ENCODE data around the gene TM9SF4.
"Not testable (repeated sequence)": the region's sequence is repeated elsewhere in the genome, so short reads cannot be mapped to it uniquely, and the experiment has no call there.

The TM9SF4 gene

GRCh38 chr20:32159766-32160221 lies 50.3 kb downstream of the TM9SF4 start:
- no peak for DNase-seq

DNA sequence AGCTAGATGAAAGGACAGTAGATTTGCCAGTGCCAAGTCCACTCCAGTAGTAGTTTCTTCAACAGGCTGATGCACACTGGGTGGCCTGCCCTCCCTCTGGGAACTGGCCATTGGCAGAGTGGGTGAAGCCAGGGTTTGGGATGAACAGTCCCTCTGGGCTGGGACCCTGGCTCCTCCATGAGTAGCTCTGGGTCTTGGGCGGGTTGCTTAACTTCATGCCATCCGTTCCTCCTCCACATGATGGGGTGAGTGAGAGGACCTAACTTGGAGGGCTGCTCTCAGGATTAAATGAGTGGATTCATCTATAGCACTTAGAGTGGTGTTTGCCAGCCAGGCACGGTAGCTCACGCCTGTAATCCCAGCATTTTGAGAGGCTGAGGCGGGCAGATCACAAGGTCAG lies 50.8 kb downstream of the TM9SF4 start:
- DNase-seq, result no peak

DNA sequence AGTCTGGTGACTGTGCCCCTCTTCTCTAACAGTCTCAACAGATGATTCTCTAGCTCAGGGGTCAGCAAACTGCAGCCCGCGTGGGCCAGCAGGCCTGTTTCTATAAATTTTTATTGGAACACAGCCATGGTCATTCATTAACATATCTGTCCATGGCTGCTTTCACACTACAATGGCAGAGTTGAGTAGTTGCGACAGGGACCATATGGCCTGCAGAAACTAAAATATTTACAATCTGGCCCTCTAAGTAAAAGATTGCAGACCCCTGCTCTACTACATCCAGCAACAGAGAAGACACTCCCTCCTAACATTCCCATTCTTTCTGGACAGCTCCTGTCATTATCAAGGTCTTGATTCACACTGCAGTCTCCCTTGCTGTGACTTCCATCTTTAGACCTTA lies 52.8 kb downstream of the TM9SF4 start:
- DNase-seq, result no peak

- no peak for DNase-seq
Observed at GRCh38 chr20:32163951-32164350, 54.4 kb downstream of the TM9SF4 start.

GRCh38 chr20:32164984-32165735 lies 55.6 kb downstream of the TM9SF4 start:
- no peak for DNase-seq

DNA sequence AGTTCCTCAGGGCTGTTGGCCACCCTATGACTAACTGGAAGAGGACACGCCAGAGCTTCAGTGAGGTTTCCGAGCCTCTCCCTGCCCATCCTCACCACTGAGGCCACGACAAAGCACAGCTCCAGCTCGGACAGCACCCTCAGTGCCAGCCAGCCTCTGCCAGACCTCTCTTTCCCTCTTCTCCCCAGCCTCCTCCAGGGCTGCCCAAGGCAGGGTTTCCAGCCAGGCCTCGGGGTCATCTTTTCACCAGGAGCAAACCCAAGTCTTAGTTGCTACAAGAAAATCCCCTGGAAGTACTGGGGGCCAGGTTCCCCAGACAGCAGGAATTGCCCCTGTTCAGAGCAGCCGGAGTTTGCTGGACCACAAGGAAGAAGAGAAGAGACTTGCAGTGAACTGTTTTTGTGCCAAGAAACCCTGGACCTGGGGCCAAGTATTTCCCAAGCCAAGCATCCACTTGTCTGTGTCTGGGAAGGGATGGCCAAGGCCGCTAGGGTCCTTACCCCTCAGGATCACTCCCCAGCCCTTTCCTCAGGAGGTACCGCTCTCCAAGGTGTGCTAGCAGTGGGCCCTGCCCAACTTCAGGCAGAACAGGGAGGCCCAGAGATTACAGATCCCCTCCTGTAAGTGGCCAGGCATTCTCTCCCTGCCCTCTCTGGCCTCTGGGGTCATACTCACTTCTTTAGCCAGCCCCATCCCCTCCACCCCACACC lies 56.5 kb downstream of the TM9SF4 start:
- DNase-seq, result no peak

- DNase-seq, result no peak
Observed at GRCh38 chr20:32167552-32167951, 58.0 kb downstream of the TM9SF4 start.

DNA sequence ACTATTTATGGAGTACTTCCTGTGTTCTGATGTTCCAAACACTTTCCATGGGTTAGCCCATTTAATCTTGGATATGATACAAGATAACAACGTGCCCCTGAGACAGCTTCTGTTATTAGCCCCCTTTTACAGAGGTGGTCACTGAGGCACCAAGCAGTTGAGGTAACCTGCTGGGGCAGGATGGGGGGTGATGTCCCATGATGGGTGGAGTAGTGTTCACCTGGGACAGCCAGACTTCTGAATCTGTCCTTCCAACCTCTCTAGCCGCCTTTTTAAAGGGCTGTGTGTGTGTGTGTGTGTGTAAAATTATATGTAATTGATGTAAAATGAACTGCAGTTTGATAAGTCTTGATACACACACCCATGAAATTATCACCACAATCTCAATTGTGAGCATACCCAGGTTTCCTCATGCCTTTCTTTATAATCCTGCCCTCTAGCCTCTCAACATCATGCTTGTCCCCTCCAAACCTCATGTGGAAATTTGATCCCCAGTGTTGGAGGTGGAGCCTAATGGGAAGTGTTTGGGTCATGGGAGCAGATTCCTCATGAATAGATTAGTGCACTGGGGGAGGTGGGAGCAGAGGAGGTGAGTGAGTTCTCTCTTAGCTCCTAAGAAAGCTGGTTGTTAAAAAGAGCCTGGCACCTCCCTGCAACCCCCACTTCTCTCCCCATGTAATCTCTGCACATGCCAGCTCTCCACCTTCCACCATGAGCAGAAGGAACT lies 58.8 kb downstream of the TM9SF4 start:
- no peak for DNase-seq

DNA sequence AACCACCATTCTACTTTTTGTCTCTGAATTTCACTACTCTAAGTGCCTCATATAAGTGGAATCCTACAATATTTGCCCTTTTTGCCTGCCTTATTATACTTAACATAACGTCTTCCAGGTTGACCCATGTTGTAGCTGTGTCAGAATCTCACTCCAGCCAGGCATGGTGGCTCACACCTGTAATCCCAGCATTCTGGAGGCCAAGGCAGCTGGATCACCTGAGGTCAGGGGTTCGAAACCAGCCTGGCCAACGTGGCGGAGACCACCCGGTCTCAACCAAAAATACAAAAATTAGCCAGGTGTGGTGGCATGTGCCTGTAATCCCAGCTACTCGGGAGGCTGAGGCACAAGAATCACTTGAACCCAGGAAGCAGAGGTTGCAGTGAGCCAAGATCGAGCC lies 68.2 kb downstream of the TM9SF4 start:
- DNase-seq, result not testable (repeated sequence)

GRCh38 chr20:32179515-32179914 lies 70.0 kb downstream of the TM9SF4 start:
- no peak for DNase-seq

- DNase-seq, result no peak
Observed at GRCh38 chr20:32179934-32180333, 70.4 kb downstream of the TM9SF4 start.

DNA sequence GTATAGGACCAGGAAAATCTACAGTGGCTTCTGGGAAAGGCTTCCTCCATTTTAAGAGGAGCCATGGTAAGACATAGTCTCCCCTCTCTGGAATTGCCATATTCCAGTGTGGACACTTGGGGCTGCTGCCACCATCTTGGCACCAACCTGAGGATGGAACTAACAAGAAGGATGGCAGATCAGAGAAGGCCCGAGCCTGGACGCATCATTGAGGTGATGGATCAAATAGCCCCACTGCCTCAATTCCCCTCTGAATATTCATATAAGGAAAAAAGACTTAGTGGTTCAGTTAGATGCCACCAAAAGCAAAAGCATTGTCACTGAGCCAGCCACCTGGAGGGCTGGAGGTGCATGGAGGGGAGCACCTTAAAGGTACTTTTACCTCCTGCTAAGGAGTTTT lies 72.1 kb downstream of the TM9SF4 start:
- DNase-seq, result no peak

DNA sequence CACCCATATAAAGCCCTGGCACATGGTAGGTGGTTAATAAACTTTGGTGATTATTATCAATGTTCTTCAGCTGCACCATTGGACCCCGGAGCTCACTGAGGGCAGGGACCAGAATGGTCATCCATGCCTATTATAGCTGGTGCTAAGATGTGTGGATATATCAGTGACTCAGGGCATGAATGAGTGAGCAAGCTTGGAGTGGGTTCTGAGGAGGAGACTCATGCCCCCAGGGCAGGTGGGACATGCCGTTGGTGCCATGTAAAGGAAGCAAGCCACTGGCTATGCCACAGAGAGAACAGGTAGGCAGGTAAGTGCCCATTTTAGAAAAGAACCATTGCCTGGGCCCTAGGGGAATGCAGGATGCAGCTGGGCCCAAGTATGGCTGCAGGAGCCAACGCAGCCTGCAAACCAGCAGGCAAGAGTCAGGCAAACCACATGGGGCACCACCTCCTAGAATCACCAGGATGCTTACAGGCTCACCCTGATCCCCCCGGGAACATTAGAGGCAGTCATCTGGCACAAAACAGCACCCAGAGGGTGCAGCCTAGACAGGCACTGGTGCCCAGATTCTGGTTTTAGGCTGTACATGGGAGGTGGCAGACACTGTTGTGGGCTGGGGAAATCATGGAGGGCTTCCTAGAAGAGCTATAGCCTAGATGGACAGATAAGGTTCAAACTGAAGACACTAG lies 74.6 kb downstream of the TM9SF4 start:
- DNase-seq, result no peak

DNA sequence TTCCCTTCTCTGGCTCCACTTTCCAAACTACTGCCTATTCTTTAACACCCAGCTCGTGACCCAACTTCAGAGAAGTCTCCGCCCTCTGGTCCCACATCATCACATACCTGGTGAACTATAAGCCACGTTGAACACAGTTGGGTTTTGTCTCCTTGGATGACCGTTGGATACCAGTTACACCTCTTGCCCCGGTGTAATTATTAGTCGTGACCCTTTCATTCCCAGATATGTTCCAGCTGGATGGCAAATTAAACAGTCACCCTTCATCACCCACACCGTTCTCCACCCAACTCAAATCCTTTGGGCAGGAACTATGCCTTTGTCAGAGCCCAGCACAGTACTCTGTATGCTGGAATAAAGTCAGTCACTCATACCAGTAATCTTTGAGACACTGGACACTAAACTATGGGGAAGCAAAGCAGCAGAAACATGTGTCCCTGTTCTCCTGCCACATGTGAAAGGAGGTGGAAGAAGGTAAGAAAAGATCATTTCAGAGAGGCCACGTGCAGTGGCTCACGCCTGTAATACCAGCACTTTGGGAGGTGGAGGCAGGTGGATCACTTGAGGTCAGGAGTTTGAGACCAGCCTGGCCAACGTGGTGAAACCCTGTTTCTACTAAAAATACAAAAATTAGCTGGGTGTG lies 75.6 kb downstream of the TM9SF4 start:
- DNase-seq, result no peak

- DNase-seq, result no peak
Observed at GRCh38 chr20:32186506-32186905, 77.0 kb downstream of the TM9SF4 start.

GRCh38 chr20:32188376-32189122 lies 79.0 kb downstream of the TM9SF4 start:
- no peak for DNase-seq

GRCh38 chr20:32189123-32189410 lies 79.6 kb downstream of the TM9SF4 start:
- DNase-seq, result no peak

DNA sequence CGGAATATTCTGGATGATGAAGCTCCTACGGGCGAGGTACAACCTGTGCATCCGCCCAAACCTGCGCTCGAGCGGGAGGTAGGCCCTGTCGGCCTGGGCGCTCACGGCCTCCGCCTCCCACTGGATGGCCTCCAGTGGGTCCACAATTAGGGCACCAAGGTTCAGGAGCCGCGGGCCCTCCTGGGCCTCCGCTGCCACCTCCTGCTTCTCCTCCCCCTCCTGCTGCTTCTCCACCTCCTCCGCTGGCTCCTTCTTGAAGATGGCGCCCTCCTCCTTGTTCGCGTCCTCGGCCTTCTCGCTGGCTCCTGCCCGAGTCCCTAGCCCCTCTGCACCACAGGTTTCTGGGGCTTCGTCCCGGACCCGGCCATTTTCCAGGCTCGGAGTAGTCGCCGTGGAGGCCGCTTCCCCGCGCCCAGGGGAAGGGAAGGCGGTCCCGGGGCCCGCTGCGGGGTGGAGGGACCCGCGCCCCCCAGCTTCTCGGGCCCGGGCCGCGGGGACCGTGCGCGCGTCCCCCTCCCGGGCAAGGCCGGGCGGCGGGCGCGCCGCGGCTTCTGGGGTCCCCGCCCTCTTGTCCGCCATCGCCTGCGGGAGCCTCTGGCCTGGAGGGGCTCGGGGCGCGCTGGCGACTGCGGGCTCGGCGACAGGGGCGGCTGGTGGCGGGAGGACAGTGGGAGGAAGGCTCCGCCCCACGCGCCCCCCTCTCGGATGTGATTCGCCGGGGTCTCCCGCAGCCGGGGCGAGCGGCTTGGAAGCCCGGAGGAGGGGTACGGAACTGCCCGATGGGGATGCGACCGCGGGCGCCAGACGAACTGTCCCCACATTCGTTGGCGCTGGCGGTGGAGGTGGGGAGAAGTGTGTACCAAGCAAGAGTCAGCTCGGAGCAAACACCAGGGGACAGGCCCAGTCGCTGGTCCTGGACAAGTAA lies 80.4 kb downstream of the TM9SF4 start:
- DNase-seq, result peak; percentile 68

DNA sequence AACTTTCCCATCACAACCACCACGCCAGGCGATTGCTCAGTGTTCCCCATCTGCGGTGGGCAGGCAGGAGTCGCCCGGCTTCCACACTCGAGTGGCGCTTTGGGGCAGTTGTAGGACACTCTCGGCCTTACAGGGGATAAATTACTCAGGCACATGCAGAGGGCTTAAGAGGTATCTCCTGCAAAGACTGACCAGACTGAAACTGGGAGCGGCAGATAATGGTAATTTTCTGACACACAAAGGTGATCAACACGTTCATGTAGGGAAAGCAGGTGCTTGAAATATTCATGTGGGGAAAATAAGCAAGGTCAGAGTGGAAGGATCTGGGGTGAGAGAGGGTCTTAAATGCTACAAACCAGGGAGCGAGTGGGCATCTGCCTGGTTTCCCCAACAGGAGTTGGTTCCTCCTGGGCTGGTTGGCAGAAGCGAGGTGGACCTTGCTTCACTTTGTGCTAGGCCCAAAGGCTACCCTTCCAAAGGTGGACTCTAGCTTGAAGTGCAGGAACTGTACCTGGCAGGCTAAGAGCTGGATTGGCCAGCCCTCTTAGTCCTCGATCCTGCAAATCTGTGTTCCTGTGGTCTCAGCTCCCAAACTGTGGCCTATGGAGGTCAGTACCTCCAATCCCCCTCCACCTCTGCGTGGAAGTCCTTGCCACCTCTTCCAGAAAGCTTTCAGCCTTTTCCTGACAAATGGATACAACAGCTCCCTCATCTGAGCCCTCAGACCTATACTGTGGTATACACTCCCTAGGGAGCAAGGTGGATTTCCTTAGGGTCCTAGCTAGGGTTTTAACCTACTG lies 81.3 kb downstream of the TM9SF4 start:
- peak; percentile 28 for DNase-seq

GRCh38 chr20:32191422-32191821 lies 81.9 kb downstream of the TM9SF4 start:
- no peak for DNase-seq
